Esophagus muscularis mucosa (tissue), 4 donors: ENCODE results near the gene FAM81A. TPM values are rescaled to one million over a fixed set of nuclear protein-coding genes. Genes with fewer than 3 reads are reported as not detected.
"Not testable (repeated sequence)": the region's sequence is repeated elsewhere in the genome, so short reads cannot be mapped to it uniquely, and the experiment has no call there.

Experiments used
- DNase-seq: peaks from one replicate; pipeline ENCODE4 v3.0.0-alpha.2; 2017; ENCODE audit errors: extremely low spot score
- H3K27ac ChIP-seq, 4 donors: fragments of 200-600 bp; sonication (generic); replicated peaks in 1 of 4; 1 replicate in 3 of 4; 2 replicates in 1 of 4; pipeline ENCODE4 v1.5.1; 2016 to 2019; ENCODE audit warnings: mild to moderate bottlenecking in 1 of 4
- H3K27me3 ChIP-seq, 4 donors: fragments of 200-600 bp; sonication (generic); one replicate each; pipeline versions ENCODE4 v1.5.1 to v1.6.0; 2016 to 2019
- H3K36me3 ChIP-seq, 4 donors: fragments of 200-600 bp; sonication (generic); one replicate each; pipeline ENCODE4 v1.5.1; 2016 to 2019
- H3K4me1 ChIP-seq, 4 donors: fragments of 200-600 bp; sonication (generic); one replicate each; pipeline ENCODE4 v1.5.1; 2016 to 2019
- H3K4me3 ChIP-seq, 4 donors: fragments of 200-600 bp; sonication (generic); 1 replicate in 2 of 4; 2 replicates in 2 of 4; pipeline ENCODE4 v1.5.1; 2016 to 2019; ENCODE audit warnings: mild to moderate bottlenecking in 4 of 4, moderate library complexity in 1 of 4
- H3K9me3 ChIP-seq, 4 donors: fragments of 200-600 bp; sonication (generic); 1 replicate in 3 of 4; 2 replicates in 1 of 4; pipeline ENCODE4 v1.5.1; 2016 to 2019
- EP300 ChIP-seq: sonication (generic); formaldehyde crosslinking; IDR thresholded peaks from one replicate; pipeline ENCODE4 v1.6.1; 2017; ENCODE audit warnings: antibody characterized with exemption
- POLR2A ChIP-seq: fragments of 450-650 bp; IDR thresholded peaks from one replicate; pipeline ENCODE4 v1.6.1; 2017; ENCODE audit warnings: antibody characterized with exemption, moderate library complexity, mild to moderate bottlenecking, low read depth
- POLR2AphosphoS5 ChIP-seq, 2 donors: sonication (generic); formaldehyde crosslinking; IDR thresholded peaks; one replicate each; pipeline ENCODE4 v1.6.1; 2017; ENCODE audit warnings: antibody characterized with exemption in 2 of 2
- WGBS: methylation state at CpG from one replicate; pipeline ENCODE4 v1.1.5; 2018; 5-methylcytosine and 5-hydroxymethylcytosine counted together
- intact Hi-C: fragments of 100-400 bp; cut with DNase I; formaldehyde crosslinking; loops from one replicate; pipeline ENCODE4 v1.15.1; 2023
- total RNA-seq, 4 donors: library from RNA; depleted of rRNA; stranded (reverse); fragments of >200 nt; gene quantifications; one replicate each; pipeline versions ENCODE4 v1.1.0 to v1.2.1, GENCODE V29; 2016
- TF ChIP-seq, protein P1 (sequence below), 3 experiments: fragments of 200-600 bp in 2 of 3; fragments of 450-650 bp in 1 of 3; sonication (generic) in 2 of 3; IDR thresholded peaks; one replicate each; pipeline ENCODE4 v1.5.1; 2017 to 2019; ENCODE audit warnings: antibody characterized with exemption in 3 of 3, mild to moderate bottlenecking in 2 of 3, moderate library complexity in 1 of 3

FAM81A gene
- total RNA-seq, 4 donors from 2014 or later, result 0.33 to 1.2 (median 0.84) TPM

DNA sequence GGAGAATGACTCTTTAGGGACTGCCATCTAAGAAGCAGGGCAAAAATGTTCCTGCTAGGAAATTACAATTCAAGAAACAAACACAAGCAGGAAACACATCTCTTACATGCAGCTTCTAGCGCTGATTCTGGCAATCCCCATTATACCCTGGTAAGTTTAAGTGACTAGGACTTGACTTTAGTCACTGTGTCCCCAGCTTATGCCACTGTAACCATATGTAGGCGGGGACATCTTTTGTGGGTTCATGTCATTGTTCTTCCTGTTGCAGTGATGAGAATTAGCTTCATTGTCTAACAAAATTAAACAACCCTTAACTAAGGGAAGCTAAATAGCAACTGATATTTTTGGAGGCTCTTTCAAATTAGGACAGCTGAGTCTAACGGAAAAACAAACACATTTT lies 17.9 kb upstream of the FAM81A start:
- Histone ChIP-seq H3K36me3 (no peaks in the 10 kb centered on the region), H3K27ac (no peak overlapping the region), H3K9me3 (no peaks in the 10 kb centered on the region), H3K4me1 (no peaks in the 10 kb centered on the region), H3K4me3 (no peak overlapping the region), H3K27me3 (peaks cover 0 to 6% (median 0%) of the 10 kb centered on the region in 4 donors)
- 74% methylated on average over 3 of the region's 3 CpGs for WGBS
- intact Hi-C loops, result no loop called here
- TF ChIP-seq POLR2AphosphoS5 (IDR thresholded peaks at IDR 0.05) (no peak), EP300 (no peak), POLR2A (no peak)
- TF ChIP-seq, protein P1, sequence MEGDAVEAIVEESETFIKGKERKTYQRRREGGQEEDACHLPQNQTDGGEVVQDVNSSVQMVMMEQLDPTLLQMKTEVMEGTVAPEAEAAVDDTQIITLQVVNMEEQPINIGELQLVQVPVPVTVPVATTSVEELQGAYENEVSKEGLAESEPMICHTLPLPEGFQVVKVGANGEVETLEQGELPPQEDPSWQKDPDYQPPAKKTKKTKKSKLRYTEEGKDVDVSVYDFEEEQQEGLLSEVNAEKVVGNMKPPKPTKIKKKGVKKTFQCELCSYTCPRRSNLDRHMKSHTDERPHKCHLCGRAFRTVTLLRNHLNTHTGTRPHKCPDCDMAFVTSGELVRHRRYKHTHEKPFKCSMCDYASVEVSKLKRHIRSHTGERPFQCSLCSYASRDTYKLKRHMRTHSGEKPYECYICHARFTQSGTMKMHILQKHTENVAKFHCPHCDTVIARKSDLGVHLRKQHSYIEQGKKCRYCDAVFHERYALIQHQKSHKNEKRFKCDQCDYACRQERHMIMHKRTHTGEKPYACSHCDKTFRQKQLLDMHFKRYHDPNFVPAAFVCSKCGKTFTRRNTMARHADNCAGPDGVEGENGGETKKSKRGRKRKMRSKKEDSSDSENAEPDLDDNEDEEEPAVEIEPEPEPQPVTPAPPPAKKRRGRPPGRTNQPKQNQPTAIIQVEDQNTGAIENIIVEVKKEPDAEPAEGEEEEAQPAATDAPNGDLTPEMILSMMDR (IDR thresholded peaks at IDR 0.05), result no peak
- DNase-seq, result no peak

DNA sequence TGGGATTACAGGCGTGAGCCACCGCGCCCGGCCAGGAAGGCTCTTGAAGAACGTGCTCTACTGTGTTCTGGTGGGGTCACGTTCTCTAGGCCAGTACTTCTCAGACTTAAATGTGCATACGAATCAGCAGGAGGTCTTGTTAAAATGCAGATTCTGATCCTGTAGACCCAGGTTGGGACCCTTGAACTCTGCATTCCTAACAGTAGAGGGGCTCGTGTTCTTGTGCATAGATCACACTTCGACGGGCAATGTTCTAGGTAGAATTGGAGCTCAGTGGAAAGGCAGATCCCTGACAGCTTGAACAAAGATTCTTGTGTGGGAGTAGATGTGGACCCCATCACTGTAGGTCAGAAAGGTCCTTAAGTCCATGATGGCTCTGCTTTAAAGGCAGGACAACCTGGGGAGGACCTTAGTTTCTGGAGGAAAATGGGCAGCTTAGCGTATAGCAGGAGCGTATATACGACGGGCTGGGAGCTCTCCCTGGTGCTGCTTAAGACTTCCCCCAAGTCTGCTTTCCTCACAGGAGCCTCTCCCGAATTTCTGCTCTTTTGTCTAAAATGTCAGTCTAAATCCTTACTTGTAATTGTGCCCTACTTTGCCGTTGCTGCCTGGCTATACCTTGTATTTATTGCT lies 16.9 kb upstream of the FAM81A start:
- 36% methylated on average over 12 of the region's 16 CpGs for WGBS
- no peaks in the 10 kb centered on the region for H3K9me3 ChIP-seq
- TF ChIP-seq POLR2A (no peak), EP300 (no peak)
- TF ChIP-seq, protein P1 (IDR thresholded peaks at IDR 0.05), result no peak
- no peak overlapping the region for H3K27ac ChIP-seq
- no peak overlapping the region for H3K4me3 ChIP-seq
- H3K36me3 ChIP-seq, result no peaks in the 10 kb centered on the region
- H3K4me1 ChIP-seq, result no peaks in the 10 kb centered on the region
- H3K27me3 ChIP-seq, result peaks cover 0 to 6% (median 0%) of the 10 kb centered on the region in 4 donors
- intact Hi-C loops, result no loop called here
- no peak for DNase-seq

DNA sequence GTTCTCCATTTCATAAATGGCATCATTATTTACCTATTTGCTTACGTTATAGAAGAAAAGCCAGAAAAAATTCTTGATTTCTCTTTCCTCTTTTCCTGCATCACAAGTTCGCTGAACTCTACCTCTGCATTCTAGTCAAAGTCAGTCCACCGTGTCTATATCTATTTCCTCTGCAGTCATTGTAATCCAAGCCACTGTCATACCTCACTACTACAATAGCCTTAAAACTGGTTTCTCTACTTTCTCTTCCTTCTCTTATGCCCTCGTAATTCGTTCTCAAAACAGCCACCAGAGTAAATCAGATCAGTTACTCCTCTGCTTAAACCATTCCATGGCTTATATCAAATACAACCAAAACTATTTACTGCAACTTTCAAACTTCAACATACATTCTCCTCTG lies 13.4 kb upstream of the FAM81A start:
- intact Hi-C loops, result no loop called here
- Histone ChIP-seq H3K4me3 (no peak overlapping the region), H3K9me3 (peaks cover 0 to 6% (median 0%) of the 10 kb centered on the region in 4 donors), H3K27ac (no peak overlapping the region), H3K36me3 (no peaks in the 10 kb centered on the region), H3K4me1 (no peaks in the 10 kb centered on the region), H3K27me3 (peaks cover 0 to 6% (median 0%) of the 10 kb centered on the region in 4 donors)
- TF ChIP-seq, protein P1 (IDR thresholded peaks at IDR 0.05), result no peak
- no peak for TF ChIP-seq POLR2AphosphoS5 (IDR thresholded peaks at IDR 0.05)
- TF ChIP-seq EP300, result no peak
- TF ChIP-seq POLR2A, result no peak
- WGBS, result 57% methylated on average over 4 of the region's 5 CpGs
- no peak for DNase-seq

DNA sequence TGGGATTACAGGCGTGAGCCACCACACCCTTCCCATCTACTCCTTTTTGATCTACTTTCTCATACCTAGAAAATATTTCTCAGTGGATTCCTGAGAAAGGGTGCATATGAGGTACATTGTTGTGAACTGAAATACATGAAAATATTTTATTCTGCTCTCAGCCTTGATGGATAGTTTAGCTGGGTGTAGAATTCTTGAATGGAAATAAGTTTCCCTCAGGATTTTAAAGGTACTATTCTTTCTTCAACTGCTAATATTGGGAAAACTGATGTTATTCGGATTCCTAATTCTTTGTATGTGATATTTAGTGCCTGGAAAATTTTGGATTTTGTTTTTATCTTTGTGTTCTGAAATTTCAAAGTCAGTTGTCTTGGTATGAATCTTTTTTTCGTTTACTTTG lies 9.1 kb upstream of the FAM81A start:
- DNase-seq, H3K27ac ChIP-seq, H3K4me3 ChIP-seq, H3K4me1 ChIP-seq, H3K9me3 ChIP-seq, intact Hi-C loops, H3K27me3 ChIP-seq, H3K36me3 ChIP-seq: not testable (repeated sequence)
- WGBS, result 82% methylated on average over 3 of the region's 3 CpGs

DNA sequence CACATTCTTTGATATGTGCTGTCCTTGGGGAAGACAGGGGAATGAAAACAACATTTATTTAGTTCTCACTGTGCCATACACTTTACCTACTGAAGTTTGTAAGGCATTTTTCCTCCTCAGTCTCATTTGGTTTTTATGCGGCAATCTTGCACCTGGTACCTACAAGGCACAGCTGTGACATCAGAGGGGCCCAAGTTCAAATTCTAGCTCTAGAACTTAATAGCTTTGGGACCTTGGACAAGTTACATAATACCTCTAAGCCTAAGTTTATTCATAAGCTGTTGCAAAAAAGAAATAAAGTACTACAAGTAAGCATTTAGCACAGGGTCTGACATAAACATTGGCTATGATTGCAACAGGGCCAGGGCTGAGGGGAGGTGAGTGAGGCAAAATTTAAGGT lies 5.6 kb upstream of the FAM81A start:
- TF ChIP-seq, protein P1 (IDR thresholded peaks at IDR 0.05), result no peak
- no peak for TF ChIP-seq POLR2A
- no peak for TF ChIP-seq POLR2AphosphoS5 (IDR thresholded peaks at IDR 0.05)
- no peak for TF ChIP-seq EP300
- H3K36me3 ChIP-seq, result no peaks in the 10 kb centered on the region
- H3K4me1 ChIP-seq, result peaks cover 4 to 10% (median 9%) of the 10 kb centered on the region in 4 donors
- no peaks in the 10 kb centered on the region for H3K27me3 ChIP-seq
- intact Hi-C loops, result no loop called here
- H3K4me3 ChIP-seq, result no peak overlapping the region
- 100% methylated on average over 1 of the region's 1 CpG for WGBS
- H3K27ac ChIP-seq, result no peak overlapping the region
- DNase-seq, result no peak
- peaks cover 0 to 6% (median 0%) of the 10 kb centered on the region in 4 donors for H3K9me3 ChIP-seq
